GM23338 (cell line): ENCODE results near the gene NDUFAF7. TPM values are rescaled to one million over a fixed set of nuclear protein-coding genes. Genes with fewer than 3 reads are reported as not detected.

Experiments used
- ATAC-seq: fragments of 200-7000 bp; cut with Tn5 transposase; 3 replicates; pipeline ENCODE4 v1.9.1; 2020
- DNase-seq: peaks from one replicate; pipeline ENCODE4 v3.0.0-alpha.2; 2015; ENCODE audit warnings: low spot score
- H2AFZ ChIP-seq: fragments of 200-600 bp; sonication (generic); 2 replicates; pipeline ENCODE4 v1.8.0; 2016; ENCODE audit warnings: antibody characterized with exemption, mild to moderate bottlenecking, moderate library complexity
- H3F3A ChIP-seq: fragments of 200-600 bp; sonication (generic); replicated peaks from 2 replicates; pipeline ENCODE4 v1.8.0; 2017; ENCODE audit warnings: antibody characterized with exemption, mixed run types, low read depth
- H3K27ac ChIP-seq: fragments of 200-600 bp; sonication (generic); 2 replicates; pipeline ENCODE4 v1.6.1; 2016; ENCODE audit warnings: low read depth
- H3K27me3 ChIP-seq: fragments of 200-600 bp; sonication (generic); 2 replicates; pipeline ENCODE4 v1.8.0; 2016; ENCODE audit warnings: mild to moderate bottlenecking, mixed run types, moderate library complexity; ENCODE audit not compliant: insufficient read depth
- H3K36me3 ChIP-seq: fragments of 200-600 bp; sonication (generic); 2 replicates; pipeline ENCODE4 v1.8.0; 2016; ENCODE audit warnings: mild to moderate bottlenecking; ENCODE audit not compliant: insufficient read depth
- H3K4me1 ChIP-seq: fragments of 200-600 bp; sonication (generic); 2 replicates; pipeline ENCODE4 v1.8.0; 2016; ENCODE audit warnings: mild to moderate bottlenecking, moderate library complexity; ENCODE audit not compliant: insufficient read depth
- H3K4me2 ChIP-seq: fragments of 200-600 bp; sonication (generic); 2 replicates; pipeline ENCODE4 v1.7.1; 2017; ENCODE audit warnings: mixed run types
- H3K4me3 ChIP-seq: fragments of 200-600 bp; sonication (generic); 2 replicates; pipeline ENCODE4 v1.6.1; 2016; ENCODE audit warnings: mixed run types
- H3K79me2 ChIP-seq: fragments of 200-600 bp; sonication (generic); replicated peaks from 2 replicates; pipeline ENCODE4 v1.8.0; 2017; ENCODE audit warnings: mild to moderate bottlenecking; ENCODE audit not compliant: insufficient read depth
- H3K9me2 ChIP-seq: fragments of 200-600 bp; sonication (generic); 2 replicates; pipeline ENCODE4 v1.8.0; 2017; ENCODE audit not compliant: insufficient read depth
- H4K20me1 ChIP-seq: fragments of 200-600 bp; sonication (generic); replicated peaks from 2 replicates; pipeline ENCODE4 v1.8.0; 2017; ENCODE audit warnings: mild to moderate bottlenecking; ENCODE audit not compliant: insufficient read depth
- H3K27ac Mint-ChIP-seq: 2 replicates; pipeline ENCODE4 v1.8.0; 2020; ENCODE audit warnings: inconsistent platforms, mild to moderate bottlenecking, moderate library complexity, mixed read lengths
- H3K27me3 Mint-ChIP-seq: 3 replicates; pipeline ENCODE4 v1.8.0; 2022; ENCODE audit warnings: low read depth, mild to moderate bottlenecking, moderate library complexity, mixed read lengths, inconsistent platforms; ENCODE audit not compliant: insufficient read depth, poor library complexity
- H3K36me3 Mint-ChIP-seq: 3 replicates; pipeline ENCODE4 v1.8.0; 2021; ENCODE audit warnings: low read depth, mild to moderate bottlenecking, inconsistent platforms, moderate library complexity, mixed read lengths
- H3K4me1 Mint-ChIP-seq: 3 replicates; pipeline ENCODE4 v1.8.0; 2020; ENCODE audit warnings: mild to moderate bottlenecking, inconsistent platforms, mixed read lengths
- H3K4me3 Mint-ChIP-seq: 3 replicates; pipeline ENCODE4 v1.8.0; 2021; ENCODE audit warnings: moderate library complexity, mild to moderate bottlenecking, inconsistent platforms, mixed read lengths
- H3K9me3 Mint-ChIP-seq: 3 replicates; pipeline ENCODE4 v1.8.0; 2020; ENCODE audit warnings: moderate library complexity, mild to moderate bottlenecking, inconsistent platforms, mixed read lengths
- CREB1 ChIP-seq: fragments of 250-450 bp; sonication (Bioruptor Pico); IDR thresholded peaks from 2 replicates; pipeline ENCODE4 v1.5.0; 2020; ENCODE audit warnings: low read depth, mild to moderate bottlenecking, moderate library complexity
- EZH2 ChIP-seq: fragments of 200-600 bp; sonication (generic); IDR thresholded peaks from one replicate; pipeline ENCODE4 v1.8.0; 2017; ENCODE audit warnings: antibody characterized with exemption, mild to moderate bottlenecking, low read depth; ENCODE audit not compliant: unreplicated experiment
- EZH2phosphoT487 ChIP-seq: fragments of 200-600 bp; sonication (generic); IDR thresholded peaks from one replicate; pipeline ENCODE4 v1.8.1; 2018; ENCODE audit warnings: antibody characterized with exemption; ENCODE audit not compliant: unreplicated experiment
- JUNB ChIP-seq: IDR thresholded peaks from one replicate; pipeline ENCODE4 v1.6.1; 2016; ENCODE audit warnings: antibody characterized with exemption; ENCODE audit not compliant: unreplicated experiment
- POLR2AphosphoS5 ChIP-seq: IDR thresholded peaks from 2 replicates; pipeline ENCODE4 v1.6.1; 2016; ENCODE audit warnings: antibody characterized with exemption, low read depth
- STAT1 ChIP-seq: IDR thresholded peaks from one replicate; pipeline ENCODE4 v1.6.1; 2016; ENCODE audit warnings: antibody characterized with exemption; ENCODE audit not compliant: unreplicated experiment
- ZNF114 ChIP-seq: fragments of 250-450 bp; sonication (Bioruptor Pico); IDR thresholded peaks from 2 replicates; pipeline ENCODE4 v1.5.0; 2020; ENCODE audit warnings: mild to moderate bottlenecking, moderate library complexity
- ZNF331 ChIP-seq: fragments of 250-450 bp; sonication (Bioruptor Pico); IDR thresholded peaks from 2 replicates; pipeline ENCODE4 v1.5.0; 2020; ENCODE audit warnings: low read depth, mild to moderate bottlenecking, moderate library complexity
- polyA plus RNA-seq: library from polyadenylated mRNA; unstranded; fragments of >200 nt; fragmentation: Nextera tagmentation; extraction: Ambion mirVana; gene quantifications from 2 replicates; pipeline ENCODE4 v1.2.1, GENCODE V29; 2016
- total RNA-seq: library from RNA; depleted of rRNA; stranded (reverse); fragments of >200 nt; shearing (Covaris generic); gene quantifications from 2 replicates; pipeline ENCODE4 v1.2.3, GENCODE V29; 2014
- TF ChIP-seq, protein P1 (sequence below): IDR thresholded peaks from 2 replicates; pipeline ENCODE4 v1.6.1; 2016; ENCODE audit warnings: antibody characterized with exemption
- TF ChIP-seq, protein P2 (sequence below): IDR thresholded peaks from one replicate; pipeline ENCODE4 v1.6.1; 2018; ENCODE audit warnings: antibody characterized with exemption; ENCODE audit not compliant: unreplicated experiment
- TF ChIP-seq, protein P3 (sequence below), 2 experiments: fragments of 200-600 bp in 1 of 2; sonication (generic) in 1 of 2; conservative IDR thresholded peaks; 2 replicates each; pipeline versions ENCODE4 v1.5.1 to v1.6.1; 2016 to 2017; ENCODE audit warnings: antibody characterized with exemption in 2 of 2, low read depth in 2 of 2, mild to moderate bottlenecking in 2 of 2, moderate library complexity in 1 of 2
- TF ChIP-seq, protein P4 (sequence below): fragments of 250-450 bp; sonication (Bioruptor Pico); IDR thresholded peaks from 2 replicates; pipeline ENCODE4 v1.5.0; 2020; ENCODE audit warnings: mild to moderate bottlenecking, moderate library complexity

NDUFAF7 gene
- total and polyA plus RNA-seq, 2 experiments from 2014 or later: 47.4 to 58.2 TPM

DNA sequence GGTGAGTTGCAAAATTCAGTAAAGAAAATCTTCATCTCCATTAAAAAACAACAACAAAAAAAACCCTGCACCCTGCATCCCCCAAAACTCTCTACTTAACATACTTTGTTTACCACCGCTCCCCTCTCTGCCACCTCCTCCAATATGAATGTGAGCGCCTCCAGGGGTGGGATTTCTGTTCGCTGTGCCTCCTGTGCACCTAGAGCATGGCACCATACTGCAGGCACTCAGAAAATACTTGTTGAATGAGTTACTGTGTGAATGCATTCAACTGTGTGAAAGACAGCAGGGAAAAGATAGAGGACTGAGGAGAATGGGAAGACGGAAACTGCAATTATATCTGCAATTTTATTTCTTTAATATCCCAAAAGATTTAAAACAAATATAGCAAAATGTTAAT, 4.6 kb upstream of the NDUFAF7 start (continued):
- TF ChIP-seq, protein P1, sequence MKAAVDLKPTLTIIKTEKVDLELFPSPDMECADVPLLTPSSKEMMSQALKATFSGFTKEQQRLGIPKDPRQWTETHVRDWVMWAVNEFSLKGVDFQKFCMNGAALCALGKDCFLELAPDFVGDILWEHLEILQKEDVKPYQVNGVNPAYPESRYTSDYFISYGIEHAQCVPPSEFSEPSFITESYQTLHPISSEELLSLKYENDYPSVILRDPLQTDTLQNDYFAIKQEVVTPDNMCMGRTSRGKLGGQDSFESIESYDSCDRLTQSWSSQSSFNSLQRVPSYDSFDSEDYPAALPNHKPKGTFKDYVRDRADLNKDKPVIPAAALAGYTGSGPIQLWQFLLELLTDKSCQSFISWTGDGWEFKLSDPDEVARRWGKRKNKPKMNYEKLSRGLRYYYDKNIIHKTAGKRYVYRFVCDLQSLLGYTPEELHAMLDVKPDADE: no peak
- TF ChIP-seq JUNB (no peak), POLR2AphosphoS5 (no peak), ZNF331 (CRISPR knock-in tag) (no peak)

DNA sequence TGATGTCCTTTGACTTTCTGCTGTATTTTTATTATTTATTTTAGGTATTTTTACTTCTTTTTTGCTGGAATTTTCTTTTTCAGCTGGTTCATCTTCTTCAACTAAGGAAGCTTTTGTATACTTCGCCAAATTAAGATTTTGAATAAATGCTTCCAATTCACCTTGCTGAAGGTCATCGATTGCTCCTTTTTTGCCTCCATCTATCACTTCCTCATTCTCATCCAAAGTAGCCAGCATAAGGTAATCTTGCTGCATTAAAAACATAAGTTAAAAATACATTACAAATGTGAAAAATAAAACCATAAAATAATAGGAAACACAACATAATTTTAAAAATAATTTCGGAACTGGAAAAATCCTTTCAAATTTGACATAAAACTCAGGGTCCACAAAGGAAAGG, 2.7 kb upstream of the NDUFAF7 start:
- H3K4me3 Mint-ChIP-seq: no peak overlapping the region; the same call in 2 of the 3 replicates
- Histone ChIP-seq H3K4me1 (peaks cover 68% of the 10 kb centered on the region), H3K4me2 (0 out of 2 replicates have a peak overlapping the region, but pooled peaks have one; percentile 83), H2AFZ (no peak overlapping the region), H3K79me2 (peaks cover 93% of the 10 kb centered on the region), H3F3A (peaks cover 30% of the 10 kb centered on the region), H3K27ac (peak overlapping the region; percentile 99), H3K36me3 (peaks cover 9% of the 10 kb centered on the region; the same call in 1 of the 2 replicates), H3K9me2 (no peaks in the 10 kb centered on the region), H3K4me3 (peak overlapping the region; percentile 95), H4K20me1 (peaks cover 24% of the 10 kb centered on the region; the same call in 1 of the 2 replicates), H3K27me3 (no peaks in the 10 kb centered on the region)
- ATAC-seq: no peak
- H3K4me1 Mint-ChIP-seq: peaks cover 45% of the 10 kb centered on the region
- no peaks in the 10 kb centered on the region for H3K27me3 Mint-ChIP-seq
- peaks cover 44% of the 10 kb centered on the region for H3K36me3 Mint-ChIP-seq
- no peak for DNase-seq
- H3K27ac Mint-ChIP-seq: no peak overlapping the region
- H3K9me3 Mint-ChIP-seq: no peaks in the 10 kb centered on the region
- TF ChIP-seq, protein P2, sequence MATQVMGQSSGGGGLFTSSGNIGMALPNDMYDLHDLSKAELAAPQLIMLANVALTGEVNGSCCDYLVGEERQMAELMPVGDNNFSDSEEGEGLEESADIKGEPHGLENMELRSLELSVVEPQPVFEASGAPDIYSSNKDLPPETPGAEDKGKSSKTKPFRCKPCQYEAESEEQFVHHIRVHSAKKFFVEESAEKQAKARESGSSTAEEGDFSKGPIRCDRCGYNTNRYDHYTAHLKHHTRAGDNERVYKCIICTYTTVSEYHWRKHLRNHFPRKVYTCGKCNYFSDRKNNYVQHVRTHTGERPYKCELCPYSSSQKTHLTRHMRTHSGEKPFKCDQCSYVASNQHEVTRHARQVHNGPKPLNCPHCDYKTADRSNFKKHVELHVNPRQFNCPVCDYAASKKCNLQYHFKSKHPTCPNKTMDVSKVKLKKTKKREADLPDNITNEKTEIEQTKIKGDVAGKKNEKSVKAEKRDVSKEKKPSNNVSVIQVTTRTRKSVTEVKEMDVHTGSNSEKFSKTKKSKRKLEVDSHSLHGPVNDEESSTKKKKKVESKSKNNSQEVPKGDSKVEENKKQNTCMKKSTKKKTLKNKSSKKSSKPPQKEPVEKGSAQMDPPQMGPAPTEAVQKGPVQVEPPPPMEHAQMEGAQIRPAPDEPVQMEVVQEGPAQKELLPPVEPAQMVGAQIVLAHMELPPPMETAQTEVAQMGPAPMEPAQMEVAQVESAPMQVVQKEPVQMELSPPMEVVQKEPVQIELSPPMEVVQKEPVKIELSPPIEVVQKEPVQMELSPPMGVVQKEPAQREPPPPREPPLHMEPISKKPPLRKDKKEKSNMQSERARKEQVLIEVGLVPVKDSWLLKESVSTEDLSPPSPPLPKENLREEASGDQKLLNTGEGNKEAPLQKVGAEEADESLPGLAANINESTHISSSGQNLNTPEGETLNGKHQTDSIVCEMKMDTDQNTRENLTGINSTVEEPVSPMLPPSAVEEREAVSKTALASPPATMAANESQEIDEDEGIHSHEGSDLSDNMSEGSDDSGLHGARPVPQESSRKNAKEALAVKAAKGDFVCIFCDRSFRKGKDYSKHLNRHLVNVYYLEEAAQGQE: no peak
- TF ChIP-seq EZH2phosphoT487 (no peak), EZH2 (no peak), CREB1 (no peak), POLR2AphosphoS5 (no peak), ZNF331 (CRISPR knock-in tag) (no peak), STAT1 (no peak), ZNF114 (CRISPR knock-in tag) (no peak), JUNB (no peak)
- TF ChIP-seq, protein P3, sequence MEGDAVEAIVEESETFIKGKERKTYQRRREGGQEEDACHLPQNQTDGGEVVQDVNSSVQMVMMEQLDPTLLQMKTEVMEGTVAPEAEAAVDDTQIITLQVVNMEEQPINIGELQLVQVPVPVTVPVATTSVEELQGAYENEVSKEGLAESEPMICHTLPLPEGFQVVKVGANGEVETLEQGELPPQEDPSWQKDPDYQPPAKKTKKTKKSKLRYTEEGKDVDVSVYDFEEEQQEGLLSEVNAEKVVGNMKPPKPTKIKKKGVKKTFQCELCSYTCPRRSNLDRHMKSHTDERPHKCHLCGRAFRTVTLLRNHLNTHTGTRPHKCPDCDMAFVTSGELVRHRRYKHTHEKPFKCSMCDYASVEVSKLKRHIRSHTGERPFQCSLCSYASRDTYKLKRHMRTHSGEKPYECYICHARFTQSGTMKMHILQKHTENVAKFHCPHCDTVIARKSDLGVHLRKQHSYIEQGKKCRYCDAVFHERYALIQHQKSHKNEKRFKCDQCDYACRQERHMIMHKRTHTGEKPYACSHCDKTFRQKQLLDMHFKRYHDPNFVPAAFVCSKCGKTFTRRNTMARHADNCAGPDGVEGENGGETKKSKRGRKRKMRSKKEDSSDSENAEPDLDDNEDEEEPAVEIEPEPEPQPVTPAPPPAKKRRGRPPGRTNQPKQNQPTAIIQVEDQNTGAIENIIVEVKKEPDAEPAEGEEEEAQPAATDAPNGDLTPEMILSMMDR (conservative IDR thresholded peaks at IDR 0.05; ENCODE audit: low read depth in 2 of 2): no peak
- TF ChIP-seq, protein P4, sequence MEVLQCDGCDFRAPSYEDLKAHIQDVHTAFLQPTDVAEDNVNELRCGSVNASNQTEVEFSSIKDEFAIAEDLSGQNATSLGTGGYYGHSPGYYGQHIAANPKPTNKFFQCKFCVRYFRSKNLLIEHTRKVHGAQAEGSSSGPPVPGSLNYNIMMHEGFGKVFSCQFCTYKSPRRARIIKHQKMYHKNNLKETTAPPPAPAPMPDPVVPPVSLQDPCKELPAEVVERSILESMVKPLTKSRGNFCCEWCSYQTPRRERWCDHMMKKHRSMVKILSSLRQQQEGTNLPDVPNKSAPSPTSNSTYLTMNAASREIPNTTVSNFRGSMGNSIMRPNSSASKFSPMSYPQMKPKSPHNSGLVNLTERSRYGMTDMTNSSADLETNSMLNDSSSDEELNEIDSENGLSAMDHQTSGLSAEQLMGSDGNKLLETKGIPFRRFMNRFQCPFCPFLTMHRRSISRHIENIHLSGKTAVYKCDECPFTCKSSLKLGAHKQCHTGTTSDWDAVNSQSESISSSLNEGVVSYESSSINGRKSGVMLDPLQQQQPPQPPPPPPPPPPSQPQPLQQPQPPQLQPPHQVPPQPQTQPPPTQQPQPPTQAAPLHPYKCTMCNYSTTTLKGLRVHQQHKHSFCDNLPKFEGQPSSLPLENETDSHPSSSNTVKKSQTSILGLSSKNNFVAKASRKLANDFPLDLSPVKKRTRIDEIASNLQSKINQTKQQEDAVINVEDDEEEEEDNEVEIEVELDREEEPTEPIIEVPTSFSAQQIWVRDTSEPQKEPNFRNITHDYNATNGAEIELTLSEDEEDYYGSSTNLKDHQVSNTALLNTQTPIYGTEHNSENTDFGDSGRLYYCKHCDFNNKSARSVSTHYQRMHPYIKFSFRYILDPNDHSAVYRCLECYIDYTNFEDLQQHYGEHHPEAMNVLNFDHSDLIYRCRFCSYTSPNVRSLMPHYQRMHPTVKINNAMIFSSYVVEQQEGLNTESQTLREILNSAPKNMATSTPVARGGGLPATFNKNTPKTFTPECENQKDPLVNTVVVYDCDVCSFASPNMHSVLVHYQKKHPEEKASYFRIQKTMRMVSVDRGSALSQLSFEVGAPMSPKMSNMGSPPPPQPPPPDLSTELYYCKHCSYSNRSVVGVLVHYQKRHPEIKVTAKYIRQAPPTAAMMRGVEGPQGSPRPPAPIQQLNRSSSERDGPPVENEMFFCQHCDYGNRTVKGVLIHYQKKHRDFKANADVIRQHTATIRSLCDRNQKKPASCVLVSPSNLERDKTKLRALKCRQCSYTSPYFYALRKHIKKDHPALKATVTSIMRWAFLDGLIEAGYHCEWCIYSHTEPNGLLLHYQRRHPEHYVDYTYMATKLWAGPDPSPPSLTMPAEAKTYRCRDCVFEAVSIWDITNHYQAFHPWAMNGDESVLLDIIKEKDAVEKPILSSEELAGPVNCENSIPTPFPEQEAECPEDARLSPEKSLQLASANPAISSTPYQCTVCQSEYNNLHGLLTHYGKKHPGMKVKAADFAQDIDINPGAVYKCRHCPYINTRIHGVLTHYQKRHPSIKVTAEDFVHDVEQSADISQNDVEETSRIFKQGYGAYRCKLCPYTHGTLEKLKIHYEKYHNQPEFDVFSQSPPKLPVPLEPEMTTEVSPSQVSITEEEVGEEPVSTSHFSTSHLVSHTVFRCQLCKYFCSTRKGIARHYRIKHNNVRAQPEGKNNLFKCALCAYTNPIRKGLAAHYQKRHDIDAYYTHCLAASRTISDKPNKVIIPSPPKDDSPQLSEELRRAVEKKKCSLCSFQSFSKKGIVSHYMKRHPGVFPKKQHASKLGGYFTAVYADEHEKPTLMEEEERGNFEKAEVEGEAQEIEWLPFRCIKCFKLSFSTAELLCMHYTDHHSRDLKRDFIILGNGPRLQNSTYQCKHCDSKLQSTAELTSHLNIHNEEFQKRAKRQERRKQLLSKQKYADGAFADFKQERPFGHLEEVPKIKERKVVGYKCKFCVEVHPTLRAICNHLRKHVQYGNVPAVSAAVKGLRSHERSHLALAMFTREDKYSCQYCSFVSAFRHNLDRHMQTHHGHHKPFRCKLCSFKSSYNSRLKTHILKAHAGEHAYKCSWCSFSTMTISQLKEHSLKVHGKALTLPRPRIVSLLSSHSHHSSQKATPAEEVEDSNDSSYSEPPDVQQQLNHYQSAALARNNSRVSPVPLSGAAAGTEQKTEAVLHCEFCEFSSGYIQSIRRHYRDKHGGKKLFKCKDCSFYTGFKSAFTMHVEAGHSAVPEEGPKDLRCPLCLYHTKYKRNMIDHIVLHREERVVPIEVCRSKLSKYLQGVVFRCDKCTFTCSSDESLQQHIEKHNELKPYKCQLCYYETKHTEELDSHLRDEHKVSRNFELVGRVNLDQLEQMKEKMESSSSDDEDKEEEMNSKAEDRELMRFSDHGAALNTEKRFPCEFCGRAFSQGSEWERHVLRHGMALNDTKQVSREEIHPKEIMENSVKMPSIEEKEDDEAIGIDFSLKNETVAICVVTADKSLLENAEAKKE (CRISPR knock-in tag): no peak
